ENCODE data around the gene INAFM2.

INAFM2 gene

GRCh38 chr15:40306908-40307307 is 16.6 kb upstream of the INAFM2 start:
- DNase-seq (ENCODE audit: low spot score): no peak

GRCh38 chr15:40307421-40308211 is 15.9 kb upstream of the INAFM2 start, which contains the start of gene PLCB2:
PLCB2 (minus strand) TSS chr15:40307935; CDS start chr15:40307672, 263 bp downstream.
- DNase-seq (ENCODE audit: low spot score): peak; percentile 32

- DNase-seq (ENCODE audit: low spot score): no peak
Observed at GRCh38 chr15:40309344-40309862, 14.1 kb upstream of the INAFM2 start.

GRCh38 chr15:40310001-40310959 is 13.2 kb upstream of the INAFM2 start:
- DNase-seq (ENCODE audit: low spot score): peak; percentile 41

- no peak for DNase-seq (ENCODE audit: low spot score)
Observed at GRCh38 chr15:40310993-40311392, 12.5 kb upstream of the INAFM2 start.

GRCh38 chr15:40312370-40313158 is 10.9 kb upstream of the INAFM2 start:
- DNase-seq (ENCODE audit: low spot score): no peak

GRCh38 chr15:40313531-40314398 is 9.7 kb upstream of the INAFM2 start:
- DNase-seq (ENCODE audit: low spot score): peak; percentile 64

- no peak for DNase-seq (ENCODE audit: low spot score)
Observed at GRCh38 chr15:40314723-40315276, 8.7 kb upstream of the INAFM2 start.

GRCh38 chr15:40316931-40317330 is 6.6 kb upstream of the INAFM2 start:
- DNase-seq (ENCODE audit: low spot score): no peak

GRCh38 chr15:40317580-40317979 is 5.9 kb upstream of the INAFM2 start:
- no peak for DNase-seq (ENCODE audit: low spot score)

GRCh38 chr15:40320409-40320808 is 3.1 kb upstream of the INAFM2 start:
- DNase-seq (ENCODE audit: low spot score): no peak

GRCh38 chr15:40320931-40321371 is 2.5 kb upstream of the INAFM2 start:
- peak; percentile 82 for DNase-seq (ENCODE audit: low spot score)

GRCh38 chr15:40322531-40323238 is 807 bp upstream of the INAFM2 start:
- DNase-seq (ENCODE audit: low spot score): no peak

GRCh38 chr15:40323953-40324937 is 753 bp downstream of the INAFM2 start:
- no peak for DNase-seq (ENCODE audit: low spot score)

GRCh38 chr15:40325188-40325587 is 1.7 kb downstream of the INAFM2 start:
- no peak for DNase-seq (ENCODE audit: low spot score)

GRCh38 chr15:40325700-40326099 is 2.2 kb downstream of the INAFM2 start:
- no peak for DNase-seq (ENCODE audit: low spot score)

GRCh38 chr15:40327457-40327856 is 4.0 kb downstream of the INAFM2 start:
- no peak for DNase-seq (ENCODE audit: low spot score)

- no peak for DNase-seq (ENCODE audit: low spot score)
Observed at GRCh38 chr15:40328176-40328575, 4.7 kb downstream of the INAFM2 start.
